ENCODE results near the gene TSPAN9. TPM values are rescaled to one million over a fixed set of nuclear protein-coding genes. Genes with fewer than 3 reads are reported as not detected.

Gene TSPAN9
- total and polyA plus RNA-seq, 2 donors: 33.3 to 50.4 TPM

DNA sequence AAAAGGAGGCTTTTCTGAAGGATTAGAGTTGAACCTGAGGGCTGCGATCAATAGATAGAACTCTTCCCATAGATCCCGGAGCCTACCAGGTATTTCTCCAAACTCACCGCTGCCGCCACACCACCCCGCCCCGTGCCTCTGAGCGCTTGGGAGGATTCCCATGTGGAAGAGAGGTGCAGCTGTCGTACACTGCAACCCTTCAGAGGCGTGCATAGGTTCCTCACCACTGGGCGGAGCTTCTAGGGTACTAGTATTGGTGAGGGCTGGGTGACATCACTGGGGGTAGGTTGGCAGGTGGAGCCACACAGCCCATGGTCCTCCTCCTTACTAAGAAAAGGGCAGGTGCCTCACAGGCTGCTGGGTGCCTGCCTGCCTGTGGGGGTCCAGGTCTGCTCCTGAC is 127.0 kb downstream of the TSPAN9 start:
- no peak for DNase-seq (ENCODE audit: extremely low spot score)
- WGBS: 93% methylated on average over 10 of the region's 10 CpGs
- H3K4me3 ChIP-seq (ENCODE audit: low read depth, low read length): no peak overlapping the region

DNA sequence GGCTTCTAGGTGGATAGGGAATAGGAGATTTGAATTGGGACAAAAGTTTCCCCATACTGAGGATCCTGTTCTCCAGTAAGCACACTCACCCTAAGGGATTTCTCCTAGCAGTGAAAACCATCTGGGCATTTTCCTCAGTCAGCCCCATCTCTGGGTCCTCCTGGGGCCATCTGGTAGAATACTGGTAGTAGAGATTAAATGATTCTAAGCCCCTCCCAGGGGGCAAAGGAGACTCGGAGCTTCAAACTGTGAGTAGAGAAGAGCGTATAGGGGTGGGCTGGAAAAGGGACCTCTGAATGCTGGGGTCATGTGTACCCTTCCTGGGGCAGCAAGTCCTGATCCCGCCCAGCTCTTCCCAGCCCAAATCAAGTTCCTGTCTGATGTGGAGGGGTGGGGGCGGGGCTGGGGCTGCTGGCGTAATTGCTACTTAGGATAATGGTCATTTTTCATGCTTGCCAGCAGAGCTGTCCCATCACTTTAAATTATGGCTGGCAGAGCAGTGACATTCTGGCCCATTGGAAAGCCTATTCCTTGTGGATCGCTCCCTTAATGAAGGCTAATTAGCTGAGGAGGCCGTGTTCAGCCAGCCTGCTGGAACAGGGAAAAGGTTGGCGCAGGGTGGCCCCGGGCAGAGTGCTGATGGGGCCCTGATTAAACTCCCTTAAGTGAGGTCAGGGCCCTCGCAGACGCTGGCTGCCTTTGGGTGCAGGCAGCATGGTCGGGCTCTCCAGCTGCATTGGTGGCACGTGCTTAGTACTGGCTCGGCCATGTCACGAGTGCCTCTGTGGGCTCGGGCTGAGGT is 127.8 kb downstream of the TSPAN9 start:
- WGBS: 88% methylated on average over 16 of the region's 16 CpGs
- DNase-seq (ENCODE audit: extremely low spot score): no peak
- Histone ChIP-seq H3K27ac (ENCODE audit: low read depth) (no peak overlapping the region), H3K4me1 (ENCODE audit: insufficient read depth) (no peaks in the 10 kb centered on the region), H3K36me3 (ENCODE audit: insufficient read depth) (no peaks in the 10 kb centered on the region), H3K4me3 (ENCODE audit: low read depth, low read length) (no peak overlapping the region)

More for the DNA sequence above, 127.0 kb downstream of the TSPAN9 start:
- H3K36me3 ChIP-seq (ENCODE audit: insufficient read depth): no peaks in the 10 kb centered on the region
- no peaks in the 10 kb centered on the region for H3K4me1 ChIP-seq (ENCODE audit: insufficient read depth)
- no peak overlapping the region for H3K27ac ChIP-seq (ENCODE audit: low read depth)

DNA sequence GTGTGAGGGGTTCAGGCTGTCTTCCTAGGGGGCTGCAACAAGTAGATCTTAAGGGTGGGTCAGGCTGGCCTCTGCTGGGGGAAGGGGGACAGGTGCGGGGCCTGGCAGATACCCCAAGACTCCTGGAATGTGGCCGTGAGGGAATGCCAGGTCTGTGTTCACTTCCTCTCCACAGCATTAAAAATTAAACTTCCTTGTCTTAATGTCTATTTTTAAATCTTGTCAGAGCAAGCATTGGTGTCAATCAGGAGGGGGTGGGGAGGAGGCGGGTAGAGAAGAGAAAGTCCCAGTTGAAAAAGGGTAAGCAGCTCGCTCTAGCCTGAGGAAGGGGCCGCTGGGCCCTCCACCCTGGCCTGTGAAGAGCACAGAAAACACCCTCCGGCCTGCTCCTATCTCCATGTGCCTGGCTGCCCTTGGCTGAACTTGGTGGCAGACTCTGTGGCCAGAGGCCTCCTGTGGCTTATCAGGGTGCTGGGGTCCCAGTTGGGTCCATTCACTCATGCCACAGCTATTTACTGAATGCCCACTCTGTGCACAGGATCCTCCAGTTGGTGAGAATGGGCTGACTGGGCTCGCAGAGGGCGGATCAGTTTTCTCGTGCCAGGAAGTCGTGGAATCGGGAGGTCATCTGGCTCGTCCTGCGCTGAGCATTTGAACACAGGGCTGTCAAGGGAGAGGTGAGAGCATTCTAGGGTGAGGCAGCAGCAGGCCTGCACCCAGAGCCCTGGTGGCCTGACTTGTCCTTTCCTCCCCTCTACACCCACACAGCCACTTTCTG is 128.8 kb downstream of the TSPAN9 start:
- no peak for DNase-seq (ENCODE audit: extremely low spot score)
- WGBS: 82% methylated on average over 13 of the region's 13 CpGs
- Histone ChIP-seq H3K4me3 (ENCODE audit: low read depth, low read length) (no peak overlapping the region), H3K27ac (ENCODE audit: low read depth) (peak overlapping the region; percentile 53), H3K36me3 (ENCODE audit: insufficient read depth) (no peaks in the 10 kb centered on the region), H3K4me1 (ENCODE audit: insufficient read depth) (no peaks in the 10 kb centered on the region)

DNA sequence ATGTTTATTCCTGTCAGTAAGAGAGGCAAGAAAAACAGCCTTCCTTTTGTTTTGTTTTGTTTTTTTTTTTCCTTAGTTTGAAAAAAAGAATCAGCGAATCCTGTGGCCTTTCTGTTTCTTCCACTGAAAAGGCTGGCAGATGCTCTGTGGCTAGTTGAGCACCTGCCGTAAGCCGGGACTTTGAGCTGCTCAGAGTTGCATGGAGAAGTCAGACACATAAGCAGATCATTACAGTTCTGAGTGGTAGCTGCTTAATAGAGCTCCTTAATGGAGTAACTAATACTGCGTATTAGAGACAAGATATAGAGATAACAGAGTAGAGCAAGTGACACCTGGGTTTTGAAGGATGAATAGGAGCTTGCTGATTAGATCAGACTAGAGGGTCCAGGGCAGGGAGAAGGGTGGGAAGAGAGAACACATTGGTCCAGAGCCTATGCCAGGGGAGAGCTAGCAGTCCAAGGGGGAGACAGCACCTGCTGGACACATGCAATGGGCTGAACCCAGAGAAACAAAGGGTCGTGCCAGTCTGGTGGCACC is 129.4 kb downstream of the TSPAN9 start:
- 93% methylated on average over 5 of the region's 5 CpGs for WGBS
- H3K4me1 ChIP-seq (ENCODE audit: insufficient read depth): no peaks in the 10 kb centered on the region
- H3K4me3 ChIP-seq (ENCODE audit: low read depth, low read length): no peak overlapping the region
- no peak for DNase-seq (ENCODE audit: extremely low spot score)
- H3K27ac ChIP-seq (ENCODE audit: low read depth): no peak overlapping the region
- no peaks in the 10 kb centered on the region for H3K36me3 ChIP-seq (ENCODE audit: insufficient read depth)

DNA sequence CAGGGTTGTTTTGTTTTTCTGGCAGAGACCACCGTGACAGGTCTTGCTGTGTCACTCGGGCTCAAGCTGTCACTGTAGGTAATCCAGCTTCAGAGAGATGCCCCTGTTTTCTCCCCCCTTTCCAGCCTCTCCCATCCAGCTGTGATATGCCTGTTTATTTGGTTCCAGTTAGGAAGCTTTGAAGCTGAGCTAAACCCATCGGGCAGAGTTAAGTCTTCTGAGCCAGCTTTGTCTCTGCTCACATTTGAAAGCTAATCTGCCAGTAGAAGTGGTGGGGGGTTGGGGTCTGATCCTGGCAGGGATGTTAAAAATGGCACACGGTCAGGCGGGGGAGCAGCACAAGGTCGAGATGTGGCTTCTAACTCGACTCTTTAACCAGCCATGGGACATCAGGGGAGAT is 130.0 kb downstream of the TSPAN9 start:
- no peak overlapping the region for H3K27ac ChIP-seq (ENCODE audit: low read depth)
- H3K4me1 ChIP-seq (ENCODE audit: insufficient read depth): no peaks in the 10 kb centered on the region
- H3K36me3 ChIP-seq (ENCODE audit: insufficient read depth): no peaks in the 10 kb centered on the region
- no peak for DNase-seq (ENCODE audit: extremely low spot score)
- 80% methylated on average over 7 of the region's 7 CpGs for WGBS
- H3K4me3 ChIP-seq (ENCODE audit: low read depth, low read length): no peak overlapping the region

DNA sequence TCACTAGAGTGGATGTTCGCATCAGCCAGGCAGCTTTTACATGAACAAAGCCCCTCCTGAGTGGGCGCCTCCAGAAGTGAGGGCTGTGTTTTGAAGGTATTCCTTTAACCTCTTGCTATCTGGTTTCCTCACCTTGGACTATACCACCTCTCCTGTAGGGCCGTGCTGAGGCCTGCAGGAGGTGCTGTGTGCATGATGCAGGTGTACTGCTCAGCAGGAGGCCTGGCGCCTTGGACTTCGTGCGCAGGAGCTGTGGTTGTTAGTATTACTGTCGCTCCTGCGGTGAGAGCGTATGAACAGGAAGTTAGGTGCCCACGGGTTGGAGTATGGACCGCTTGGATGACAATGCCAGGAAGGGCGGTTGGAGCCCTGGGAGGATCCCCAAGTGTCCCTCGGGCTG is 130.7 kb downstream of the TSPAN9 start:
- H3K36me3 ChIP-seq (ENCODE audit: insufficient read depth): no peaks in the 10 kb centered on the region
- no peaks in the 10 kb centered on the region for H3K4me1 ChIP-seq (ENCODE audit: insufficient read depth)
- no peak overlapping the region for H3K27ac ChIP-seq (ENCODE audit: low read depth)
- WGBS: 82% methylated on average over 13 of the region's 13 CpGs
- no peak overlapping the region for H3K4me3 ChIP-seq (ENCODE audit: low read depth, low read length)
- no peak for DNase-seq (ENCODE audit: extremely low spot score)

DNA sequence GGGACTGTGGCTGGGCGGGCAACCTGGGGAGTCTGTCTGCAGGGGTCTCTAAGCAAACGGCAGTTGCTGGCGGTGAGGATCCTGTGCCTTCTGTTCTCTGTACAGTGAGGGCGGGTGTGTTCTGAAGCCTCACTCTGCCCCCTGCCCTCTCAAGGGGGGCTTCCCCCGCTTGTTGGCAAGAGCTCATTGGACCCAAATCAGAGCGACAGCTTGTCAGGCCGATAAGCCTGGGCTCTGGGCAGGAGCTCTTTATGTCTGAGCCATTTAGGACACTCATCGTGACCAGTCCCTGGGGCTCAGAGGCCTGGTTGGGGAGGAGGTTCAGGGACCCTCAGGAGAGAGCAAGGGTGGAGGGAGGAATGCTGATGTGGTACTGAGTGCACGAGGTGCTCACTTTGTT is 136.0 kb downstream of the TSPAN9 start:
- H3K27ac ChIP-seq (ENCODE audit: low read depth): no peak overlapping the region
- no peak overlapping the region for H3K4me3 ChIP-seq (ENCODE audit: low read depth, low read length)
- H3K4me1 ChIP-seq (ENCODE audit: insufficient read depth): no peaks in the 10 kb centered on the region
- DNase-seq (ENCODE audit: extremely low spot score): no peak
- 66% methylated on average over 9 of the region's 9 CpGs for WGBS
- no peaks in the 10 kb centered on the region for H3K36me3 ChIP-seq (ENCODE audit: insufficient read depth)

DNA sequence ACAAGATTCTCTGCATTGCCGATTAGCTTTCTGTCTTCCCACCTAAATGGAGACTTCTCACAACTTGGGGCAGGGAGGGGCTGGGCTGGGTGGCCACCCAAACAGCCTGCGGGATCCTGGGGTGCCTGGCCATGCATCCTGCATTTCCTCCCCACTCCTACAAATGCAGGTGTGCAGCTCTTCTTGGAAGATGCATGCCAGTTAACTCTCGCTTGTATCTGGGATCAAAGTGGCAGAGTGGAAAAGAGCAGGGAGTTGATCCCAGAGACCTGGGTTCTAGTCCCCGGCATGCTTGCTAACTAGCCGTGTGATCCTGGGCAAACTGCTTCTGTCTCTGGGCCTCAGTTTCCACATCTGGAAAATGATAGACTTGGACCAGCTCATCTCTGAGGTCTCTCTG is 136.6 kb downstream of the TSPAN9 start:
- no peaks in the 10 kb centered on the region for H3K36me3 ChIP-seq (ENCODE audit: insufficient read depth)
- DNase-seq (ENCODE audit: extremely low spot score): no peak
- no peaks in the 10 kb centered on the region for H3K4me1 ChIP-seq (ENCODE audit: insufficient read depth)
- WGBS: 94% methylated on average over 5 of the region's 5 CpGs
- no peak overlapping the region for H3K4me3 ChIP-seq (ENCODE audit: low read depth, low read length)
- H3K27ac ChIP-seq (ENCODE audit: low read depth): no peak overlapping the region

DNA sequence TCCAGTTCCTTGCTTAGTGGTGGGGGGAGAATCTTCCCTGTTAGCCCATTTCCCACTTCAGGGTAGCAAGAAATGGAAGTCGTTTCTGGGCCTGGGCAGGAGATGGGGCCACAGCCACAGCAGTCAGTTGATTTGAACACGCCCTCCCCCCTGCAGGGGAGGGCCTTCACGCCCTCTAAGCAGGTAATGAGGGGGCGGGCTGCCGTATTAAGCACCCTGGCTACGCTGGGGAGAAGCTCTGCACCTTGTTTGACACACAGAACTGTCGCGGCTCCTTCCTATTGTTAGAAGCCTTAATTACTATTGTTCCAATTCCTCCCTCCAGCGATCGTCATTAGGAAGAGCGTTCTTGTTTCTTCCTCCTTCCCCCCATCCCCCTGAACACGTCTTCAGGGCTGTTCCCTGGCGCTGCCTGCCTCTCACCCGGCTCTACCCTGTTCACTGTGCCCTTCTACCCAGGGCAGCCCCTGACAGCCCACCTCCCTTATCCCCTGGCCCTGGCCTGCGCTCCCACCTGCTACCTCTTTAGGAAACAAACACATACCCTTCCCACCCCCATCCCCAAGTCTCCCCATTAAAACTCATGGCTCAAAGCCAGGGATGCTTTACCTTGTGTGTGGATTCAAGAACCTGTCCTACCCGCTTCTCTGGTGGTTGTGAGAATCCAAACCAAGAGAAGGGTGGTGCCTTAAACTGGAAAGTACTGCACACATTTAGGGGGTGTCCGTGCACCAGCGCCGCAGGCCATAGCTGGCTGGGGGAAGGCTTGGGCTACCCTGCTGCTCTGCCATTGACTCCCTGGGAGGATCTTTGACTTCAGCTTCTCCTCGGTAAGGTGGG is 137.6 kb downstream of the TSPAN9 start:
- H3K4me3 ChIP-seq (ENCODE audit: low read depth, low read length): no peak overlapping the region
- no peaks in the 10 kb centered on the region for H3K4me1 ChIP-seq (ENCODE audit: insufficient read depth)
- no peak overlapping the region for H3K27ac ChIP-seq (ENCODE audit: low read depth)
- WGBS: 83% methylated on average over 20 of the region's 20 CpGs
- no peak for DNase-seq (ENCODE audit: extremely low spot score)
- H3K36me3 ChIP-seq (ENCODE audit: insufficient read depth): no peaks in the 10 kb centered on the region

DNA sequence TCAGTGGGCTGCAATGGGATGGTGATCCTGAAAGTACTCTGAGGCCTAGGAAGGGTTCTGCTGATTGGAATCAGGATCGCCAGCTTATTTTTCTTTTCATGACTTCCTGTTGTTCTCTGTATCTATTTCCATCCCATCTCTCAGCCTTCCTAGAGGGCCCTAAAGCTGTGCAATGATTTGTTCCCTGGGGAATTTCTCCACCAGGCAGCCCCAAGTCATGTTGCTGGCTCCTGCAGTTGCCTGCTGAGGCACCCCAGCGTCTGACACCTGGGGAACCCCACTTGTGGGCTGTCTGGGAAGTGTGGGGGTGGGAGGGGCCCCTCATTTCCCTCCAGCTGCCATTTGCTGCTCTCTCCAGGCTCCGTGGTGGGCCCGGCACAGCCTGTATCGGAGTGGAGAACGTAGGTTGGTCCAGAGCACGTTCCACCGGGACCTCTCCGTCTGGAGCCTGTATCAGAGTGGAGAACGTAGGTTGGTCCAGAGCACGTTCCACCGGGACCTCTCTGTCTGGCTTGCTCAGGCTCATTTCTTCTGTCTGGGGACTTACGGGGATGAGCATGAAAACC is 138.3 kb downstream of the TSPAN9 start:
- no peak overlapping the region for H3K27ac ChIP-seq (ENCODE audit: low read depth)
- no peaks in the 10 kb centered on the region for H3K4me1 ChIP-seq (ENCODE audit: insufficient read depth)
- WGBS: 84% methylated on average over 13 of the region's 13 CpGs
- H3K4me3 ChIP-seq (ENCODE audit: low read depth, low read length): no peak overlapping the region
- no peak for DNase-seq (ENCODE audit: extremely low spot score)
- H3K36me3 ChIP-seq (ENCODE audit: insufficient read depth): no peaks in the 10 kb centered on the region

DNA sequence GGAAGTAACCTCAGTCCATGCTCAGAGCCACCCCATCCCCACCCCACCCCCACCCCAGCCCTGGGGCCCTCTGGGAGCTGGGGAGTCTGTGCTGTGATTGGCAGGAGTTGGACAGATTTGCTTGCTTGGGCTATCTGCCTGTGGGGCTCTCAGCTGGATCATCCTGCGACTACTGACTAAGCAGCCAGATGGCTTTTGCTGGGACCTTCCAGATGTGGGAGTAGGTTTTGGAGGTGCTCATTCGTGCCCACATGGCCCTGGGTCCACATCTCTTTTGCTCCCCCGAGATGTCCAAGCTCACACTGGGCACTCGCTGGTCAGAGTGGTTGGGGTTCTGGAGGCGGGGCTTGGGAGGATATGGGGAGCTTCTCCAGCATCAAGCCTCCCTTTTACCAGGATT is 138.9 kb downstream of the TSPAN9 start:
- WGBS: 91% methylated on average over 5 of the region's 5 CpGs
- Histone ChIP-seq H3K27ac (ENCODE audit: low read depth) (no peak overlapping the region), H3K4me3 (ENCODE audit: low read depth, low read length) (no peak overlapping the region), H3K4me1 (ENCODE audit: insufficient read depth) (no peaks in the 10 kb centered on the region), H3K36me3 (ENCODE audit: insufficient read depth) (no peaks in the 10 kb centered on the region)
- DNase-seq (ENCODE audit: extremely low spot score): no peak

DNA sequence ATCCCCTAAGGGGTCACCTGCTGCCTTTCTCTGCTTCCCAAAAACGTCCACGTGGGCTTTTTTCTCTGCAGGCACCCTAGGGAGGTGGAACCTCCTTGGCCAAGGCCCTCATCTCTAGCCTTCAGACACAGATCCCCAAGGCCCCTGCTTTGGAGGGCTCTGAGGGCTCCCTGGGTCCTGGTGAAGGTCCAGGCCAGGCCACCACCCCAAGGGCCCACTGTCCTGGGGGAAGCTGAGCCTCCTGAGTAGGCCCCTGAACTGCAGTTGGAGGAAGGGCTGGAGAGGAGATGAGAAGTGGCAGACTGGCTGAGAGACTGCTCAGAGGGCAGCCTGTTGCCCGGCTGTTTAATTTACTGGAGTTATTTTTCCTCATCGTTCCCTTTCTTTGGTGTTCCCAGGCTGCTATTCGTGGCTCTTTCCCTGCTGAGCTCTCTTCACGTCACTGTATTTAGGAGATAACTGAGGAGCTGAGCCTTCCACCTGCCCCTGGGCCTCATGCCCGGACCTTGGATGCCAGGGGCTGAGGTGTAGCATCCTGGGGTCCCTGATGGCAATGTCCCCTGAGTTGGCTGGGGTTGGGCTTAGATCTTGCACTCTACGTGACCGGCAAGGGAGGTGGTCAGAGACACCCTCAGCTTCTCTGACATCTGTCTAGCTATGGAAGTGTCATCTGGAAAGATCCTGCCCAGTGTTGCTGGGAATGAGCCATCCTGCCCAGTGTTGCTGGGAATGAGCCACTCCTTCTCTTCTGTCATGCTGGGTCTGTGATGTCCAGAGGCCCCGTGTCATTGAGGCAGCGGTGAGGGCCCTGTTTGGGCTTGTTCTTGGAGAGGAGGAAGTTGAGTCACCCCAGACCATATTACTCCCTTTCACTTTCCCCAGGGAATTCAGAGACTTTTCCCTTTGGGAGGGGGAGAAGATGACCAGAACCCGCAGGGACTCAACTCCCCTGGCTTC is 139.8 kb downstream of the TSPAN9 start:
- no peak overlapping the region for H3K4me3 ChIP-seq (ENCODE audit: low read depth, low read length)
- no peaks in the 10 kb centered on the region for H3K4me1 ChIP-seq (ENCODE audit: insufficient read depth)
- H3K27ac ChIP-seq (ENCODE audit: low read depth): peak overlapping the region; percentile 64
- no peak for DNase-seq (ENCODE audit: extremely low spot score)
- no peaks in the 10 kb centered on the region for H3K36me3 ChIP-seq (ENCODE audit: insufficient read depth)
- 75% methylated on average over 12 of the region's 12 CpGs for WGBS

All from urinary bladder (tissue), 4 donors.